HUDEP-2 (cell line): Measurements from ENCODE around the gene IGLL1.

Experiments
- DNase-seq, 76 experiments: peaks; one replicate each; lab custom pipeline; 2025; ENCODE audit not compliant: unreplicated experiment in 76 of 76; lab: John Stamatoyannopoulos, UW

The IGLL1 gene

DNA sequence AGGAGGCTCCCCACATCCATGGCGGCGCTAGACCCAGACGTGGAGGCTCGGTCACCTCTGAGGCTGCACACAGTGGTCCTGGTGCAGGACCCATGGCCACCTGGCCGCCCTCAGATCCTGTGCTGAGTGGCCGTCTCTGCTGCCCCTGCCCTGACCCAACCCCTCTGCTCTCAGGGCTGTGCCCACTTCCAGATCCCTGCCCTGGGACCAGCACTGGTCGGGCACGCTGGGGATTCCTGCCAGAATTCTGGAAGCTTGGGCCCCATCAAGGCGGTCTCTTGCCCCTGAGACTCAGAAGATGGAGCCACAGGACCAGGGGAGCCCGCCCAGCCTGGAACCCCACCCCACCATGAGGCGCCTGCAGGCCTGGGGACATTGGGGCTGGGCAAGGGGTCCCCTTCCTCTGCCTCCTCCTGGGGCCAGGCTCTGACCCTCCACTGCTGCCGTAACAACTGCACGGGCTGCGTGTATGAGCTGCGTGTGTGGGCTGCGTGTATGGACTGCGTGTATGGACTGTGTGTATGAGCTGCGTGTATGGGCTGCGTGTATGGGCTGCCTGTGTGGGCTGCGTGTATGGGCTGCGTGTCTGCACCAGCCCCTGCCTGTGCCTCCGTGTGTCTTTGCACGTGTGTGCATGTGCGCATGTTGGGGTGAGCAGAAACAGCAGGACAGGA, 48.7 kb downstream of the IGLL1 start:
- no peak for DNase-seq

DNA sequence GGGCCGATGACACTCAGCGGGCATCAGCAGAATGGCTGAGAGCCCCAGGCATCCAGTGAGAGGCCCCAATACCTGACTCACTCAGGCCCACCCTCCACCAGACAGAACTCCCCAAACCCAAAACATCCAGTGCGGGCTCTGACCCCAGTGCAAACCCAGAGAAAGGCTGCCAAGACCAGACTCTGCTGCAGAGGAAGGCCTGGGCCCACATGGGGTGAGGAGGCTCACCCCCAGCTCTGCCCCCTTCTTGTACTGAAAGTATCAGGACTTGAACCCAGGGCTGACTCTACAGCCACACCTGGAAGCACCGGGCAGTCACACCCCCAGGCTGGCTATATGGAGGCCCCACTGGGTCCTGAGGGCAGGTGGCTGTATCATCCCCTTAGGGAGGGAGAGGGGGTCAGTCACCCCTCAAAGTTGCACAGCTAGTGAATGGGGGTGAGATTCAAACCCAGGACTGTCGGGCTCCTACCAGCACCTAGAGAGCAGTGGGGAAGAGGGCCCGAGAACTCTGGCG, 49.3 kb downstream of the IGLL1 start:
- DNase-seq, result no peak

DNA sequence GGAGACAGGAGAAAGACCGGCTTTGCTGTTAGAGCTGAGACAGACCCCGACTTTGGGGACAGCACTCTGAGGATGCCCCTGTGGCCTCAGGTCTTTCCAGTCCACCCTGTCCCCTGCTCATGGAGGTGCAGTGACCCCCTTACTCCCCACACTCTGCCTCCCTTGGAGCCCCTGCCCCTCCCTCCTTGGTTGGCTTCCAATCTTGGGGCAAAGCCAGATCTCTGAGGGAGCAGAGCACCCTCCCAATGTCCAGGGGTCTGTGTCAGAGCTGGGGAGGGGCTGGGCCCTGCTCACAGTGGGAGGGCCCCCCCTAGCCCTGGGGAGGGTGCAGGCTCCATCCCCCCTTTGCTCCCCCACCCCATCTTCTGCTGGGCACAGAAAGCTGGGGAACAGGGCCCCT, 50.0 kb downstream of the IGLL1 start:
- DNase-seq, result no peak

DNA sequence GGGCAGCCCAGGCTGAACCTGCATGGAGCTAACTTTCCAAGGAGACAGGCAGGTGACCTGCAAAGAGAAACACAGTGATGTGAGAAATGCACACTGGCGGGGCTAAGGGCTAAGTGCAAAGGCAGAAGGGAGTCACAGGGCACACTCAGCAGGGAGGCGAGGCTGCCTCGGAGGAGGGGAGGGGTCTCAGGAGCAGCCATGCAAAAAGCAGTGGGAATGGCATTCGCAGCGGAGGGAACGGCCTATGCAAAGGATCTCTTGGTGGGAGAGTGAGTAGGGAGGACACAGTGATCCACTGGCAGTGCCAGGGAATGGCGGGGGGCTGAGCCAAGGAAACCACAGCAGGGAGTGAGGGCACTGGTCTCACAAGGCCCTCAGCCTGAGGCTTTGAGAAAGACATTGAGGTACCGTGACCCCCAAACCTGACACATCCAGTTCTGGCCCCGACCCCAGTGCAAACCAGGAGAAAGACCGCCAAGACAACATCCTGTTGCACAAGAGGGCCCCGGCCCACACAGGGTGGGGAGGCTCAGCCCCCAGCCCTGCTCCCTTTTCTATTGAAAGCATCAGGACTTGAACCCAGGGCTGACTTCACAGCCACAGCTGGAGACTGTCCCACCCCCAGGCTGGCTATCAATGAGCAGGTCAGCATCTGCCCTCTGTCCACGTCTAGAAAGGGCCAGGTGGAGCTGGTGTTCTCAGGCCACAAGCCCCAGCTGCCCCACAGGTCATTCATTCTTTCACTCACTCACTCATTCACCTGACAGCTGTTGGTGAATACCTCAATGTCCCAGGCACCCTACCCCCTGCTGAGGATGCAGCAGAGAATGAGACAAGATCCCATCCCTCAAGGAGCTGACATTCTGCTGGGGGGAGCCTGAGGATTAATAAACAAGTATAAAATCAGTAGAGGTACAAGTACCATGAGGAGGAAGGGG, 50.7 kb downstream of the IGLL1 start:
- no peak for DNase-seq

DNA sequence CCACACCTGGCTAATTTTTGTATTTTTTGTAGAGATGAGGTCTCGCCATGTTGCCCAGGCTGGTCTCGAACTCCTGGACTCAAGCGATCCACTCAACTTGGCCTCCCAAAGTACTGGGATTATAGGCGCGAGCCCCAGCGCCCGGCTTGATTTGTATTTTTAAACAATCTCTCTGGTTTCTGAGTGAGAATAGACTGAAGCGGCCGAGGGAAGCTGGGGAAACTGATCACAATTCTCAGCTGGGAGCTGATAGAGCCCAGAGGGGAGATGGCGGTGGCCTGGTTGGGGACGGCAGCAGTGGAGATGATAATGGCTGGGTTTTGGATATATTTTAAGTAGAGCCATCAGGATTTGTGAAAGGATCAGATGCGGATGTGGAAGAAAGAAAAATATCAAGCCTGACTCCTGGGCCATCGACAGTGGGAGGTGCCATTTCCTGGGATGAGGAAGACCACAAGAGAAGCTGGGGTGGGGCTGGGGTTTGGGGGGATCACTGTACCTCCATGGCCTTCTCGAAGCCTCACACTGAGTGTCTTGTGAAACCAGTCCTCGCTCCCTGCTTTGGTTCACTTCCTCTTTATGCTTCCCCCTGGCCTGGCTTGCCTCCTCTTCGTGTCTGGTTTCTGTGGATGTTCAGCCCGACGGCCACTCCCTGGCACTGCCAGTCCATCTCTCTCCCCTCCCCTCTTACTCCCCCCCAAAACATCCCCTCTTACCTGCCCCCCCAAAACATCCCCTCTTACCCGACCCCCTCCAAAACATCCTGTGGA, 51.9 kb downstream of the IGLL1 start:
- no peak for DNase-seq

DNA sequence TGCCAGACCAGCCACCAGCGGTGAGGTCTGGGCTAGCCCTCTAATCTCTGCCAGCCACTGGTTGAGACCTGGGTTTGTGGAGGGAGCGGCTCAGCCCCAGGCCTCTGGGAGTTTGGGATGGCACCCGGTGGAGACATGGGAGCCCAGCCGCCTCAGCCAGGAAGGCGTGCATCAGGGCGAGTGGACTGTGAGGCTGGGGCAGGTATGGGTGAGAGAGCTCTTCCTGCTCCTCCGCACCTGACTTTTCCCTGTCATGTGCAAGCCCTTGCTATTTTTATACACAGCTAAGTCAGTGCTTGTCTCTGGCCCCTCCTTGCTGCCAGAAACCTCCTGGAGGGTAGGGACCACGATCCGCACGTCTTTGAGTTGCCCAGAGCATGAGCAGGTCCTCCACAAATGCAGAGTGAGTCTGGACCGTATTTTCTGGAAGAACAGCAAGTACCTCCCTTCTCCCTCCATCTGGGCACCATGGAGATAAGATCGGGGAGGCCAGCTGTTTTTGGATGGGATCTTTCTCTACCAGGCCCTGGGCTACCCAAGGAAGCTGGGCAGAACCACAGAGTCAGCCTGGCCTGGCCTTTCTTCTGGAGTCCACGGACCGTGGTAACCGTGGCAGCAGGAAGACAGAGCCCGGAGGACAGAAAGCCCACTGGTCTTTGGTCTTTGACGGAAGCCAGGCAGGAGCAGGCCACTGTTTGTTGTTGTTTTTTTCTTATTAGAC, 53.3 kb downstream of the IGLL1 start:
- DNase-seq, result no peak

DNA sequence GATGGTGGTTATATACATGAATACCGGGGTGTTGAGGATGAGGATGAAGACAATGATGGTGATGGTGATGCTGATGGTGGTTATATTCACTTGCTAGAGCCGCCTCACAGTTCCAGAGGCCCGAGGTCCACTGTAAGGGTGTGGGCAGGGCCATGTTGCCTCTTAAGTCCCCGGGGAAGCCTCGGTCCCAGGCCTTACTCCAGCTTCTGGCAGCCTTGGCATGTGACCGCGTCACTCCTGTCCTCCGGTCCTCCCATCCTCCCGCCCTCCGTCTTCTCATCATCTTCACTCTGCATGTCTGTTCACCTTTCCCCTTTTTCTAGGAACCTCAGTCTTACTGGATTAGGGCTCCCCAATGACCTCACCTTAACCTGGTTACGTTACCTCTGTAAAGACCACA, 54.6 kb downstream of the IGLL1 start:
- no peak for DNase-seq

DNA sequence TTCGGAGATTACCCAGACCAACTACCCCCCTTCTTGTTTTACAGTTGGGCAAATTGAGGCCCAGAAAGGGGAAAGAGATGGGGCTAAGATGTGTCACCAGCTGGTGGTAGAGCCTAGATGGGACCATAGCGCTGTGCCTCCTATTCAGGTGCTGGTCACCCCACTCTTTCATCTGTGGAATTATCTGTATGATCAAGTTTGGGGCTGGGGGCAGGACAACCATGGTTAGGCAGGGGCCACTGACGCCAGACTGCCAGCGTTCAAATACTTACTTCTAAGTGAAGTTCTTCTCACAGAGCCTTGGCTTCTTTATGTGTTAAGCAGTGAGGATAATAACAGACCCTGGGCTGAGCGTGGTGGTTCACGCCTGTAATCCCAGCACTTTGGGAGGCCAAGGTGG, 55.9 kb downstream of the IGLL1 start:
- DNase-seq, result no peak

DNA sequence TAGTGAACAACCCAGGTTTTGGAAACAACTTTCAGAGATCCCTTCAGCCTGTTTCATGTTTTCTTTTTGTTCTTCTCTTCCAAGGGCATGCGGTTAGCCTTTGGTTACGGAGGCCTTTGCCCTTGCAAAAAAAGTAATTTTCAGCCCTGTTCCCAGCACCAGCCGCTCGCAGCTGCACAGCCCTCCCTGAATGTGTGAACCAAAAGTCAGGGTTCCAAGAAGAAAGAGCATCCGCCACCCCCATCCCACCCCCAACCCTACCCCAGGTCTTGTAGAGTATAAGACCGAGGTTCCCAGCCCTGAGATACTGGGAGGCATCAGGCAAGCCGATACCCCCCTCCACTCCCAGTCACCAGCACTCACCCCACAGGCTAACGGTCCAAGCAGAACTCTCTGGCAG, 56.4 kb downstream of the IGLL1 start:
- DNase-seq, result no peak
